B cell (primary cell): ENCODE data around the gene PDE10A. TPM values are rescaled to one million over a fixed set of nuclear protein-coding genes. Genes with fewer than 3 reads are reported as not detected.

Experiments
- ATAC-seq: fragments of 200-7000 bp; cut with Tn5 transposase; one replicate; pipeline ENCODE4 v1.10.0; 2021; ENCODE audit warnings: low read depth, mild to moderate bottlenecking, moderate number of reproducible peaks, moderate library complexity
- CTCF ChIA-PET: fragments of 350-600 bp; sonication (Branson Sonifier 250); formaldehyde crosslinking; loops from one replicate; lab custom pipeline; 2021; ENCODE audit warnings: antibody characterized with exemption, inconsistent platforms; lab: Charles Lee
- POLR2A ChIA-PET: fragments of 350-600 bp; sonication (Branson Sonifier 250); formaldehyde crosslinking; loops from one replicate; lab custom pipeline; 2021; ENCODE audit warnings: antibody characterized with exemption; lab: Charles Lee
- DNase-seq: peaks from one replicate; pipeline ENCODE4 v3.0.0; 2013
- H2AFZ ChIP-seq: 2 replicates; pipeline ENCODE4 v1.6.1; 2012; ENCODE audit warnings: mild to moderate bottlenecking, low read depth, low read length; ENCODE audit not compliant: insufficient read depth, poor library complexity, severe bottlenecking
- H3K27ac ChIP-seq, 2 donors: 1 replicate in 1 of 2; 2 replicates in 1 of 2; pipeline ENCODE4 v1.5.1; 2012 to 2013; ENCODE audit warnings: low read length in 2 of 2, mild to moderate bottlenecking in 2 of 2, moderate library complexity in 1 of 2
- H3K27me3 ChIP-seq, 4 experiments: fragments of 200-600 bp in 1 of 4; sonication (generic) in 1 of 4; replicated peaks in 1 of 4; 1 replicate in 2 of 4; 2 replicates in 2 of 4; pipeline versions ENCODE4 v1.6.1 to v1.7.0; 2013 to 2016; ENCODE audit warnings: low read length in 3 of 4, mild to moderate bottlenecking in 2 of 4, mixed read lengths in 1 of 4, moderate library complexity in 1 of 4; ENCODE audit not compliant: insufficient read depth in 4 of 4, control insufficient read depth in 3 of 4; ENCODE audit errors: control extremely low read depth in 1 of 4
- H3K36me3 ChIP-seq, 2 experiments: replicated peaks in 1 of 2; 1 replicate in 1 of 2; 2 replicates in 1 of 2; pipeline versions ENCODE4 v1.6.1 to v1.7.1; 2013; ENCODE audit warnings: low read length in 1 of 2; ENCODE audit not compliant: insufficient read depth in 2 of 2, control insufficient read depth in 1 of 2; ENCODE audit errors: control extremely low read depth in 1 of 2, extremely low read depth in 1 of 2
- H3K4me1 ChIP-seq, 2 donors: fragments of 200-600 bp in 1 of 2; sonication (generic) in 1 of 2; 1 replicate in 1 of 2; 2 replicates in 1 of 2; pipeline versions ENCODE4 v1.5.1 to v1.6.1; 2013 to 2017; ENCODE audit warnings: low read length in 2 of 2; ENCODE audit not compliant: control insufficient read depth in 2 of 2, insufficient read depth in 2 of 2
- H3K4me2 ChIP-seq: replicated peaks from 2 replicates; pipeline ENCODE3; 2012; ENCODE audit warnings: mild to moderate bottlenecking, low read depth, low read length; ENCODE audit not compliant: poor library complexity, severe bottlenecking
- H3K4me3 ChIP-seq, 5 experiments: fragments of 200-600 bp in 1 of 5; sonication (generic) in 1 of 5; 1 replicate in 3 of 5; 2 replicates in 2 of 5; pipeline versions ENCODE4 v1.5.1 to v1.7.0; 2011 to 2016; ENCODE audit warnings: low read length in 4 of 5, mild to moderate bottlenecking in 4 of 5, low read depth in 2 of 5, control low read depth in 1 of 5, moderate library complexity in 1 of 5; ENCODE audit not compliant: insufficient read depth in 1 of 5; ENCODE audit errors: control extremely low read depth in 1 of 5, extremely low read depth in 1 of 5
- H3K79me2 ChIP-seq: fragments of 200-600 bp; sonication (generic); one replicate; pipeline ENCODE4 v1.6.0; 2016; ENCODE audit warnings: low read length; ENCODE audit not compliant: control insufficient read depth, insufficient read depth
- H3K9ac ChIP-seq: fragments of 200-600 bp; sonication (generic); 2 replicates; pipeline ENCODE4 v1.6.1; 2017; ENCODE audit warnings: mild to moderate bottlenecking, low read length, moderate library complexity
- H3K9me3 ChIP-seq, 3 donors: one replicate each; pipeline versions ENCODE4 v1.6.1 to v1.7.1; 2013; ENCODE audit warnings: low read length in 2 of 3; ENCODE audit not compliant: control insufficient read depth in 2 of 3, insufficient read depth in 1 of 3; ENCODE audit errors: control extremely low read depth in 1 of 3
- H4K20me1 ChIP-seq: 2 replicates; pipeline ENCODE4 v1.6.0; 2012; ENCODE audit warnings: mild to moderate bottlenecking, low read length; ENCODE audit not compliant: insufficient read depth, control insufficient read depth, poor library complexity, severe bottlenecking
- H3K27ac Mint-ChIP-seq: one replicate; pipeline ENCODE4 v1.8.0; 2021; ENCODE audit warnings: mixed read lengths
- H3K27me3 Mint-ChIP-seq: one replicate; pipeline ENCODE4 v1.8.0; 2021; ENCODE audit warnings: mixed read lengths
- H3K4me1 Mint-ChIP-seq: one replicate; pipeline ENCODE4 v1.8.0; 2021; ENCODE audit warnings: mixed read lengths
- H3K4me3 Mint-ChIP-seq: one replicate; pipeline ENCODE4 v1.8.0; 2021; ENCODE audit warnings: mixed read lengths
- H3K9me3 Mint-ChIP-seq: one replicate; pipeline ENCODE4 v1.8.0; 2022; ENCODE audit warnings: mixed read lengths; ENCODE audit not compliant: insufficient read depth
- EZH2 ChIP-seq: IDR thresholded peaks from 2 replicates; pipeline ENCODE4 v1.6.1; 2012; ENCODE audit warnings: borderline replicate concordance, low read depth, mild to moderate bottlenecking, moderate library complexity, low read length; ENCODE audit not compliant: insufficient read depth, poor library complexity, severe bottlenecking
- WGBS: methylation state at CpG from one replicate; pipeline ENCODE4 v1.1.5; 2013; ENCODE audit warnings: missing lambda C conversion rate; ENCODE audit not compliant: insufficient coverage; 5-methylcytosine and 5-hydroxymethylcytosine counted together
- intact Hi-C: fragments of 100-400 bp; cut with micrococcal nuclease; formaldehyde crosslinking; loops from one replicate; pipeline ENCODE4 v1.10.0; 2022
- polyA plus RNA-seq: library from polyadenylated mRNA; depleted of rRNA; stranded (reverse); fragments of >200 nt; gene quantifications from 2 replicates; pipeline ENCODE4 v1.2.3, GENCODE V29; 2012
- total RNA-seq, 2 donors: library from RNA; stranded (reverse); fragments of 120-200 nt in 1 of 2; gene quantifications; 1 replicate in 1 of 2; 2 replicates in 1 of 2; pipeline versions ENCODE4 v1.2.3 to v1.2.4, GENCODE V29; 2013 to 2022
- TF ChIP-seq, protein P1 (sequence below): fragments of 200-600 bp; IDR thresholded peaks from one replicate; pipeline ENCODE4 v1.8.0; 2022; ENCODE audit warnings: antibody characterized with exemption, mild to moderate bottlenecking

PDE10A gene
- total and polyA plus RNA-seq, 2 donors (not counting 1 experiment from before 2014, with no cell fraction given), result not detected

DNA sequence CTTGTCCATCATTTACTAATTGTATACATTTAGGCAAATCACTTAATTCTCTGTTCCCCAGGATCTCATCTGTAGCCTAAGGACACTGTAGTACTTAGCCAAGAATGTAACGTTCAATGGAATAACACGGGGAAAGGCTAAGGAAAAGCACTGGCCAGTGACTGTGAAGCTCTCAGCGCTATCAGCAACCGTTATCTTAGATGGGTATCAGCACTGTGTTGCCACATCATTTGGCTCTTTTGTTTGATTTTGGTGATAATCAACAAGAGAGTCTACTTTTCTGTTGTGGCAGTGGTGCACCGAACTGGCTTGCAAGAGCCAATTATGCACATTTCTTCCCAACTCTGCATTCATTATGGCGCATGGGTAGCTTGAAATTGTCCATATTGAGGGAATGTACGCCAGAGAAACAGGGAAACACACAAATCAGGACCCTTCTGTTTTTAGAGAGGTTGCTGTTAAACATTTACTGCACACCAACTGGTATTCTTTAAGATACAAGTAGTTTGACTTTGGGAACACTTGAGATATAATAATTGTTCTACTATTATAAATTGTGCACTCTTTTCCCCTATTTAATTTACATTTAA, 259.9 kb downstream of the PDE10A start:
- Histone ChIP-seq H3K27me3 (no peaks in the 10 kb centered on the region), H2AFZ (no peak overlapping the region), H3K27ac (no peak overlapping the region), H3K4me1 (no peaks in the 10 kb centered on the region), H3K4me3 (no peak overlapping the region), H3K9me3 (no peaks in the 10 kb centered on the region), H3K9ac (no peak overlapping the region), H3K36me3 (no peaks in the 10 kb centered on the region), H3K4me2 (no peak overlapping the region), H4K20me1 (no peaks in the 10 kb centered on the region), H3K79me2 (no peaks in the 10 kb centered on the region)
- POLR2A ChIA-PET, result no interaction called here
- 93% methylated on average over 4 of the region's 7 CpGs for WGBS
- no peak for ATAC-seq
- no peak for TF ChIP-seq EZH2
- TF ChIP-seq, protein P1, sequence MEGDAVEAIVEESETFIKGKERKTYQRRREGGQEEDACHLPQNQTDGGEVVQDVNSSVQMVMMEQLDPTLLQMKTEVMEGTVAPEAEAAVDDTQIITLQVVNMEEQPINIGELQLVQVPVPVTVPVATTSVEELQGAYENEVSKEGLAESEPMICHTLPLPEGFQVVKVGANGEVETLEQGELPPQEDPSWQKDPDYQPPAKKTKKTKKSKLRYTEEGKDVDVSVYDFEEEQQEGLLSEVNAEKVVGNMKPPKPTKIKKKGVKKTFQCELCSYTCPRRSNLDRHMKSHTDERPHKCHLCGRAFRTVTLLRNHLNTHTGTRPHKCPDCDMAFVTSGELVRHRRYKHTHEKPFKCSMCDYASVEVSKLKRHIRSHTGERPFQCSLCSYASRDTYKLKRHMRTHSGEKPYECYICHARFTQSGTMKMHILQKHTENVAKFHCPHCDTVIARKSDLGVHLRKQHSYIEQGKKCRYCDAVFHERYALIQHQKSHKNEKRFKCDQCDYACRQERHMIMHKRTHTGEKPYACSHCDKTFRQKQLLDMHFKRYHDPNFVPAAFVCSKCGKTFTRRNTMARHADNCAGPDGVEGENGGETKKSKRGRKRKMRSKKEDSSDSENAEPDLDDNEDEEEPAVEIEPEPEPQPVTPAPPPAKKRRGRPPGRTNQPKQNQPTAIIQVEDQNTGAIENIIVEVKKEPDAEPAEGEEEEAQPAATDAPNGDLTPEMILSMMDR, result no peak
- intact Hi-C loops, result no loop called here
- Mint-ChIP-seq H3K9me3 (peaks cover 3% of the 10 kb centered on the region), H3K27me3 (no peaks in the 10 kb centered on the region), H3K27ac (no peak overlapping the region), H3K4me1 (no peaks in the 10 kb centered on the region), H3K4me3 (no peak overlapping the region)
- CTCF ChIA-PET, result no interaction called here
- no peak for DNase-seq

DNA sequence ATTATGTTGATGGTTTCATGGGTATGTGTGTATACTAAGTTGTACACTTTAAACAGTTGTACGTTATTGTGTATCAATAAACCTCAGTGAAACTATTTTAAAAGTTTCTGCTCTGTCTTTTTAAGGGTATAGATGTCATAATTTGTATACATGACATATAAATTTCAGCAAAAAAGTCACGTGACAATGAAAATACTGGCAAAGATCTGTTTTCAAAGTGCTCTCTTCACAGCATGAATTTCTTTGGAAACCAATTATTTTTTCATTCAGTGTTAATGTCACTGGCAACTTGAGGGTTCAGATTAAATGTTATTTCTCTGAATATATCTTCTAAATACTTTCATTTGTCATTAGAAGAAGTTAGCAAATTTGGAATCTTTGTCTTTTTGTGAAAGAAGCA, 261.9 kb downstream of the PDE10A start:
- ChIA-PET POLR2A (no interaction called here), CTCF (no interaction called here)
- H3K4me1 ChIP-seq, result no peaks in the 10 kb centered on the region
- DNase-seq, result no peak
- no peaks in the 10 kb centered on the region for H3K27me3 ChIP-seq
- H3K4me2 ChIP-seq, result no peak overlapping the region
- Mint-ChIP-seq H3K4me3 (no peak overlapping the region), H3K4me1 (no peaks in the 10 kb centered on the region), H3K9me3 (peaks cover 3% of the 10 kb centered on the region), H3K27me3 (no peaks in the 10 kb centered on the region), H3K27ac (no peak overlapping the region)
- no peak overlapping the region for H3K4me3 ChIP-seq
- no peak overlapping the region for H2AFZ ChIP-seq
- no peaks in the 10 kb centered on the region for H3K79me2 ChIP-seq
- no peak overlapping the region for H3K9ac ChIP-seq
- intact Hi-C loops, result no loop called here
- WGBS, result no CpG with 5 or more reads among the region's 2 CpGs
- TF ChIP-seq EZH2, result no peak
- TF ChIP-seq, protein P1, result no peak
- peaks cover 0 to 2% (median 0%) of the 10 kb centered on the region in 3 donors for H3K9me3 ChIP-seq
- no peak overlapping the region for H3K27ac ChIP-seq
- H3K36me3 ChIP-seq, result no peaks in the 10 kb centered on the region
- H4K20me1 ChIP-seq, result no peaks in the 10 kb centered on the region
- no peak for ATAC-seq
